ENCODE data around the gene CUL5. TPM values are rescaled to one million over a fixed set of nuclear protein-coding genes. Genes with fewer than 3 reads are reported as not detected.
A peak's percentile ranks its signal among the peaks of the same experiment; 100 is the strongest.

Gene CUL5
- total RNA-seq: 10 to 100 TPM; 33.4 to 38.2 TPM
- long read RNA-seq, full-length matches to known transcripts: 6 of 21 reads
- long read RNA-seq, partial matches to known transcripts: 12 of 21 reads
- long read RNA-seq, other reads (novel, unspliced or antisense): 3 of 21 reads

DNA sequence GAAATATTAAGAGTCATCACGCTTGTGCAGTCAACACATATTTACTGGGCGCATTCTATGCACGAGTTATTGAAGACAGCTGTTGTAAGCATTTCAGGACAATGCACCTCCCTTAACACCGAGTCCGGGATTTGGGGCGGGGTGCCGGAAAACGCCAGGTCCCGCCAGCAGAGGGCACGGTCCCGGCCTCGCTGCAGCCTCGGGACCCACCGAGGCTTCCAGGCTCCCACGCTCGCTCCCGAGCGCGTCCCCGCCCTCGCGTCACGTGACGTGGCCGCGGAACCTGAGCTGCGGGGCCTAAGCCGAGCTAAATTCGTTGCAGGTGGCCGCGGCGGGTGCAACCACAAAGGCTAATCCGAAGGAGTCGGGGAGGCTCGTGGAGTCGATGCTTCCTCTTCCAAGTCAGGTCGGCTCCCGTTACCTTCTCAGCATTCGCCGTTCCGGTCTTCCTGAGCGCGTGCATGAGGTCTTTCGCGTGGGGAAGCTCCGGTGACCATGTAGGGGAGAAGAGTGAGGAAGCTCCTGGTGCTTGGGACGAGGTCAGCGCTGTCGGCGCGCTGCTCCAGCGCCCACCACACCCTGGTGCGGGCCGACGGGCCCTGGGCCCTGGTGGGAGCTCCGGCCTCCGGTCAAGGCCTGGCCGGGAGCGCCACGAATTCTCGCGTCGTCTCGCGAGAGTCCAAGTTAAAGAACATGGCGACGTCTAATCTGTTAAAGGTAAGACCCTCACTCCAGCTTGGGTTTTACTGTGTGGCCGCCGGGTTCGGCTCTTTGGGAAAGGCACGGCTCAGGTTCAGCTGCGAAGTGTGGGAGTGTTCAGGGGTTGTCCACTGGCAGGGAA is at the start of gene CUL5:
TSS of gene CUL5 (plus strand) at position 243 of the 841 bp plus-strand sequence. CDS start at position 694, 451 bp downstream.
- peak; percentile 96 for ATAC-seq
- intact Hi-C loops (cut with DNase I, micrococcal nuclease): no loop called here
- peak; percentile 91 to 95 for DNase-seq

DNA sequence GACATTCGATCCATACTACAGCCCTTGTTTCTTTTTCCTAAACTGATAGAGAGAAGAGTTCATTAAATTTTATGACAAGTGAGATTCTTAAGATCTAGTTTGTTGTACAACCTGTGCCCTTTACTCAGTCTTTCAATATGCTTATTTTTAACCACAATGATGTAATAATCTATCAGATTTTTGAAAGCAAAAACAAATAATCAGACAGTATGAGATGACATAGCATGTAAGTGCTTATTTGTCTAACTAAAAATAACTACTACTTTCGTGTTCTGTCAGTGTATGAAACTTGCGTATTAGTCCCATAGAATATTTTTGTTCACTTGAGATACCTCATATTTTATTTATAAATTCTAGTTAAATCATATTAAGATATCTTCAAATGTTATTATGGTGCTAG is 47.2 kb upstream of the CUL5 start:
- ATAC-seq (no peak), DNase-seq (no peak)
- intact Hi-C loops (cut with DNase I, micrococcal nuclease): no loop called here

DNA sequence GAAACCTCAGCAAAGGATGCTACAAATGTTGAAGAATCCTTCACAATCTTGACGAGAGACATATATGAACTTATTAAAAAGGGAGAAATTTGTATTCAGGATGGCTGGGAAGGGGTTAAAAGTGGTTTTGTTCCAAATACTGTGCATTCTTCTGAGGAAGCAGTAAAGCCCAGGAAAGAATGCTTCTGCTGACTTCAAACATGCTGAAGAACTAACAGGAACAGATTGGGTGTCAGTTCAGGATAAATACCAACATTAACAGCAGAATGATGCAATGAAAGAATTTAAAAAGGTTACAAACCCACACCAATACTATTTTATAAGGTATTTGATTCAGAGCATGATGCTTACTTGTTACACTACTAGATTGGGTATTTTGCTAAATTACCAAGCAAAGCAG is 46.5 kb upstream of the CUL5 start:
- DNase-seq (no peak), ATAC-seq (no peak)
- intact Hi-C loops (cut with DNase I, micrococcal nuclease): no loop called here

DNA sequence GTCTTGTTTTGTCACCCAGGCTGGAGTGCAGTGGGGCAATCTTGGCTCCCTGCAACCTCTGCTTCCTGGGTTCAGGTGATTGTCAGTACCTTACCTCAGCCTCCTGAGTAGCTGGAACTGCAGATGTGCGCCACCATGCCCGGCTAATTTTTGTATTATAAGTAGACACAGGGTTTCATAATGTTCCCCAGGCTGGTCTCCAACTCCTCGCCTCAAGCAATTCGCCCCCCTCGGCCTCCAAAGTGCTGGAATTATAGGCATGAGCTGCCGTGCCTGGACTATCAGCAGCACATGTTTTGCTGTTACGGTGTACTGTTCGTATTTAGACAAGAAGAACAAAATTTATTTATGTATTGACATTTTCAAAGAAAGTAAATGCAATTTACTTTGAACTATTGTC is 45.6 kb upstream of the CUL5 start:
- DNase-seq (no peak), ATAC-seq (no peak)
- intact Hi-C loops (cut with DNase I, micrococcal nuclease): no loop called here

DNA sequence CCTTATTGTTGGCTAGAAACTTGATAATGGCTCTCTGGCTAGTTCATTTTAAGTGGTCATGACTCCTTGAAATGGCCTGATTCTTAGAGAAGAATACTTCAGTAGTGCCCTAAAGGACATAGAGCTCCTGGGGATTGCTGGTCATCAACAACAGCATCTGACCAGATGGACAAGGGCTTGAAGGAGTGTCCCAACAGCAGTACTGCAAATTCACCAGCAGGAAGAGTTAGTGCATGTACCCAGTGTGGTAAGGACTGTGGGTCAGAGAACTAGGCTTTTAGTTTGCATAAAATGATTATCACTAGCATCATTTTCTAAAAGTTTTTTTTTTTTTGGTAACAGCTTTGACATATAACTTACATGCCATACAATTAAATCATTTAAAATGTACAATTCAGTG is 39.5 kb upstream of the CUL5 start:
- DNase-seq (no peak), ATAC-seq (no peak)
- intact Hi-C loops (cut with DNase I, micrococcal nuclease): no loop called here

DNA sequence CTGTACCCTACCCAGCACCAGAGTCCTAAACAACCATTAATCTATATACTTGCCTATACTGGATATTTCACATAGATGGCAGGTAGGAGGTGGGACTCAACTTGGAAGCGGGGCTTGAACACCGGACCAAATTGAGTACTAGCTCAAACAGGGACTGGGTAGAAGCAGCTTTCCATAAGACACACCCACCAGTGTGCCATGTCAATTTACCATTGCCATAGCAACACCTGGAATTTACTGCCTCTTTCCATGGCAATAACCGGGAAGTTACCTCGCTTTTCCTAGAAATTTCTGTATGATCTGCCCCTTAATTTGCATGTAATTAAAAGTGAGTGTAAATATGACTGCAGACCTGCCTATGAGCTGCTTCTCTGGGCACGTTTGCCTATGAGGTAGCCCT is 38.6 kb upstream of the CUL5 start:
- ATAC-seq: no peak
- intact Hi-C loops (cut with DNase I, micrococcal nuclease): no loop called here
- no peak for DNase-seq

DNA sequence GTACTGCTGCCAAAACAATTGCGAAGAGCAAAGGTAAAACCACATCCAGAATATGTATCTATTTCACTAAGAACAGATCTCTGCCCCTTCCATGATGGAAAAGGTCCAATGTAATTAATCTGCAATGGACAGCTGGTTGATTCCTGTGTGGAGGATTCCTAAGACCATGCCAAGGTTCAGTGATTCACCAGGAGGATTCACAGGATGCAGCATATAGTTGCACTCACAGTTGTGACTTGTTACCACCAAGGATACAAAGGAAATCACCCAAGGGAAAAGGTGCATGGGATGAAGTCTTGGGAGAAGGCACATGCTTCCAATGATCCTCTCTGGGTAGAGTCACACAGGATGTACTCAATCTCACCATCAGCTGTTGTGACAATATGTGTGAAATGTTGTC is 35.1 kb upstream of the CUL5 start:
- intact Hi-C loops (cut with DNase I, micrococcal nuclease): no loop called here
- no peak for ATAC-seq
- no peak for DNase-seq

DNA sequence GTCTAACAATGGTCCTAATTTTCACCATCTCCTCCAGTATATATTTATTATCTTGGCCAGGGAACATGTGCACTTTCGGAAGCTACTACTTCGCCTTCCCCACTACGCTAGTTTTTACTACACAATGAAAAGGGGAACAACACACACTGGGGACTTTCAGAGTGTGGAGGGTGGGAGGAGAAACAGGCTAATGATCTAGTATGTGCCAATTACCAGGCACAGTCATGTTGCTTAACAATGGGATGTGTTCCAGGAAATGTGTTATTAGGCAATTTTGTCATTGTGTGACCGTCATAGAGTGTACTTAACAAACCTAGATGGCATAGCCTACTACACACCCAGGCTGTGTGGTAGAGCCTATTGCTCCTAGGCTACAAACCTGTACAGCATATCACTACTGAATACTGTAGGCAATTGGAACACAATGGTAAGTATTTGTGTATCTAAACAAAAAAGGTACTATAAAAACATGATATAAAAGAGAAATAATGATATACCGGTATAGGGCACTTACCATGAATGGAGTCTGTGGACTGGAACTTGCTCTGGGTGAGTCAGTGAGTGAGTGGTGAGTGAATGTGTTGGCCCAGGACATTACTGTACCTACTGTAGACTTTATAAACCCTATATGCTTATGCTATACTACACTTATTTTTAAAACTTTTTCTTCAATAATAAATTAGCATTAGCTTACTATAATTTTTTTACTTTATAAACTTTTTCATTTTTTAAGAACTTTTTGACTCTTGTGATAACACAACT is 20.1 kb upstream of the CUL5 start:
- no peak for DNase-seq
- intact Hi-C loops (cut with DNase I, micrococcal nuclease): no loop called here
- ATAC-seq: no peak

DNA sequence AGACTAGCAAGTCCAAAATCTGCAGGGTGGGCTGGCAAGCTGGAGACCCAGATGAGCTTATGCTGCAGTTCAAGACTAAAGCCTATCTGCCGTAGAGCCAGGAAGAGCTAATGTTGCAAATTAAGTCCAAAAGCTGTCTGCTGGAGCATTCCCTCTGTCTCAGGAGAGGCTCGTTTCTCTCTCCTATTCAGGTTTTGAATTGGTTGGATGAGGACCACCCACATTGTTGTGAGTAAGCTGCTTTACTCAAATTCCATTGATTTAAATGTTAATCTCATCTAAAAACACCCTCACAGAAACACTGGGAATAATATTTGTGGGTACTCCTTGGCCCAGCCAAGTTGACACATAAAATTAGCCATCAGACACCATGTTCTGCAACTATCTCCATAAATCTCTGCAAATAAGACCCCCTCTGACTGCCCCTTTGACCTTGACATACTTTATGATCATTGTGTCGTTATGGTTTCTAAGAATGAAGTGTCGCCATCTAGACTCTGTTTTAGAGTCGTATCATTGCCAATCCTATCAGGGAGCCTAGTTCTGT is 16.8 kb upstream of the CUL5 start:
- ATAC-seq (no peak), DNase-seq (no peak)
- intact Hi-C loops (cut with DNase I, micrococcal nuclease): no loop called here

DNA sequence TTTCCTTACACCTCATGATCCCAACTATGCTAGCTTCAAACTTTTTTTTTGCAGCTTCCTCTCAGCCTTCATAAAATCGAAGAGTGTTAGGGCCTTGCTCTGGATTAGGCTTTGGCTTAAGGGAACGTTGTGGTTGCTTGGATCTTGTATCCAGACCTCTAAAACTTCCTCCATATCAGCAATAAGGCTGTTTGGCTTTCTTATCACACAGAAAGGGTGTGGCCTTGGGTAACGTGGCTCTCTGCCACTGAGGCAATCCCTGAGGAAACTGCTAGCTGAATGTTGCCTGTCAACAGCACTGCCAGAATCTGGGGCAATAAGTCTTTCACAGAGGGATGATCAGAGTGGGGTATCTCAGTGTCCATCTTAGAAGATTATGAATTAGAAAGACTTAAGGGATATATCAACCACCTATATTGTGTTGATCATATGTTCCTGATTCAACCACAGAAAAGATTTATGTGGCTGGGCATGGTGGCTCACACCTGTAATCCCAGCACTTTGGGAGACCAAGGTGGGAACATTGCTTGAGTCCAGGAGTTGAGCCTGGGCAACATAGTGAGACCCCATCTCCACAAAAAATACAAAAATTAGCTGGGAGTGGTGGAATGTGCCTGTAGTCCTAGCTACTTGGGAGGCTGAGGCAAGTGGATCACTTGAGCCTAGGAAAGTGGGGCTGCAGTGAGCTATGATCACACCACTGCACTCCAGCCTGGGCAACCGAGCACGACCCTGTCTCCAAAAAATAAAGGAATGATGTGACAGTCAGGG is 12.5 kb upstream of the CUL5 start:
- intact Hi-C loops (cut with DNase I, micrococcal nuclease): no loop called here
- peak in 1 of 2 donors; percentile 33 for DNase-seq
- peak; percentile 98 for ATAC-seq

DNA sequence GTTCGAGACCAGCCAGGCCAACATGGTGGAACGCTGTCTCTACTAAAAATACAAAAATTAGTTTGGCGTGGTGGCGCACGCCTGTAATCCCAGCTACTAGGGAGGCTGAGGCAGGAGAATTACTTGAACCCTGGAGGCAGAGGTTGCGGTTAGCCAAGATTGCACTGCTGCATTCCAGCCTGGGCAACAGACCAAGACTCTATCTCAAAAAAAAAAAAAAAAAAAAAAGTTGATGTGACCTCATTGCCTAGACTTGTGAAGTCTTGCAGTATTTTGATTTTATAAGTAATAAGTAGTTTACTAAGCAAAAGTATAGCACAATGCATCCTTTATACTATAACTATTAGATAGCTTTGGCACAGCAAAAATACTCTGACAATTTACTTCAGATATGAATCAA is 9.9 kb upstream of the CUL5 start:
- intact Hi-C loops (cut with DNase I, micrococcal nuclease): no loop called here
- ATAC-seq (no peak), DNase-seq (no peak)

DNA sequence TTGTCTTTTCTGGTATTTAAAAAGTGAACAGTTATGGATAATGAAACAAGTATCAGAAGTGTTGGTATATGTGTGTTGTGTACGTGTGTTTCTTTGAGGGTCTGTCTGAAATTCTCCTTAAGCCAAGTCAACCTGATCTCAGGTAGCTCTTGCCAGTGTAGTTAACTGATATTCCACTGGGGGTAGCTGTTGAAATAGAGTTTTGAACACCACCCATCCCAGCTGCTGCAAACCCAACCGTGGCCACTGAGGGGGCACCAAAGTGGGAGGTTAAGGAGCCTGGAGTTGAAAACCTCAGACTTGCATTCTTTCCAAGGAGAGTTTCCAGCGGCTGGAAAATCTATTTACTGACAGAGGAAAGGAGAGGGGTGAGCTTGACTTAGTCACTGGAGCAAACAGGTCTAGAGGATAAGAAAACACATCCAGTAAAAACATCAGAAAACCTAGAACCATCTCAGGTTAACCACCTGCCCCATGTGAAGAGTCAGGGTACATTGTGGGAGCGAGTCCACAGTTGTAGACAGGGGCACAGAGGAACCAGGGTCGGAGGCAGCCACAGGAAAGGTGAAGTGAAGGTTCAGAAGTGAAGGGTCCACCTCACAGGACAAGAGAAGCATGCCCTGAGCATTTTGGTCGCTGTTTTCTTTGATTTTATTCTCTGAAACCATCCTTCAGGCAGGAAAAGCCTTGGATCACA is 8.8 kb upstream of the CUL5 start:
- intact Hi-C loops (cut with DNase I, micrococcal nuclease): no loop called here
- ATAC-seq: peak; percentile 55
- DNase-seq: peak in 1 of 2 donors; percentile 7

DNA sequence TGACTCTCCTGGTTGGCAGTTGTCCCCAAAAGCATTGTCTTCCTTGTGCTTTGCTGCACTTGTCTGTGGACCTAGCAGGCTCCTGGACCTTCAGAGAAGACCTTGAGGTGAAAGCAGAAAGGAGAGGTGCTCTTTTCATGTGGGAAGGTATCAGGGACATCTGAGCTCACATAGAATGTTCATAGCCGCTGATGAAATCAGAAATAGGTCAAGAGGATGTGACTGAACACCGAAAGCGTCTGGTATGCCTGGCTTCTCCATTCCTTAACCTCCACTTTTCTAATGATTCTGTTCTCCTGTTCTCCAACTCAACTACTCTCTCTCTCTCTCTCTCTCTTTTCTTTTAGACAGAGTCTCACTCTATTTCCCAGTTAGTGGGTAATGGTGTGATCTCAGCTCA is 6.2 kb upstream of the CUL5 start:
- intact Hi-C loops (cut with DNase I, micrococcal nuclease): no loop called here
- ATAC-seq: no peak
- no peak for DNase-seq

DNA sequence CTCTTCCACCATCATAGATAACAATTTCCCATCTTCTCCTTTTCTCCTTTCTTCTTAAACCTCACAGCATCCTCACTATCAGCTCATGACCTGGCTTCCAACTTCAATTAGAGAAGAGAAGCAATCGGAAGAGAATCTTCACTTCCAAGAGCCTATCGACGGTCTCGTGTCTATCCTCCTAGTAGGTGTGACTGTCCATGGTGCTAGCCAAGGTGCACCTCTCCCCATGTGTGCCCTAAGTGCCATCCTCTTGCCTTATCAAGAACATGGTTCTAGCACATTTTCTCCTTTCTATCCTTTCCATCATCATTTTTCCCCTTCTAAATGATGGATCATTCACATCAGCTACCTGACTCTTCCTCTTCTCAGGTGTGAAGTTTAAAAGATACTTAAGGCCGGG is 5.1 kb upstream of the CUL5 start:
- DNase-seq: no peak
- intact Hi-C loops (cut with DNase I, micrococcal nuclease): no loop called here
- no peak for ATAC-seq

DNA sequence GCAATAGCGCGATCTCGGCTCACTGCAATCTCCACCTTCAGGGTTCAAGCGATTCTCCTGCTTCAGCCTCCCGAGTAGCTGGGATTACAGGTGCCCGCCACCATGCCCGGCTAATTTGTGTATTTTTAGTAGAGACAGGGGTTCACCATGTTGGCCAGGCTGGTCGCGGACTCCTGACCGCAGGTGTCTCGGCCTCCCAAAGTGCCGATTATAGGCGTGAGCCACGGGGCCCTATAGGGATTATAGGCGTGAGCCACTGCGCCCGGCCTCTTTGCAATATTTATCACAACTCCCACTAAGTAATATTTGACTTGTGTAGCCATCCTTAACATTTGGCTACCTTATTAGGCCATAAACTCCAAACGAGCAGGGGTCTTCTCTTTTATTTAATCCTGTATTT is 879 bp upstream of the CUL5 start:
- no peak for DNase-seq
- intact Hi-C loops (cut with DNase I, micrococcal nuclease): no loop called here
- ATAC-seq: no peak

DNA sequence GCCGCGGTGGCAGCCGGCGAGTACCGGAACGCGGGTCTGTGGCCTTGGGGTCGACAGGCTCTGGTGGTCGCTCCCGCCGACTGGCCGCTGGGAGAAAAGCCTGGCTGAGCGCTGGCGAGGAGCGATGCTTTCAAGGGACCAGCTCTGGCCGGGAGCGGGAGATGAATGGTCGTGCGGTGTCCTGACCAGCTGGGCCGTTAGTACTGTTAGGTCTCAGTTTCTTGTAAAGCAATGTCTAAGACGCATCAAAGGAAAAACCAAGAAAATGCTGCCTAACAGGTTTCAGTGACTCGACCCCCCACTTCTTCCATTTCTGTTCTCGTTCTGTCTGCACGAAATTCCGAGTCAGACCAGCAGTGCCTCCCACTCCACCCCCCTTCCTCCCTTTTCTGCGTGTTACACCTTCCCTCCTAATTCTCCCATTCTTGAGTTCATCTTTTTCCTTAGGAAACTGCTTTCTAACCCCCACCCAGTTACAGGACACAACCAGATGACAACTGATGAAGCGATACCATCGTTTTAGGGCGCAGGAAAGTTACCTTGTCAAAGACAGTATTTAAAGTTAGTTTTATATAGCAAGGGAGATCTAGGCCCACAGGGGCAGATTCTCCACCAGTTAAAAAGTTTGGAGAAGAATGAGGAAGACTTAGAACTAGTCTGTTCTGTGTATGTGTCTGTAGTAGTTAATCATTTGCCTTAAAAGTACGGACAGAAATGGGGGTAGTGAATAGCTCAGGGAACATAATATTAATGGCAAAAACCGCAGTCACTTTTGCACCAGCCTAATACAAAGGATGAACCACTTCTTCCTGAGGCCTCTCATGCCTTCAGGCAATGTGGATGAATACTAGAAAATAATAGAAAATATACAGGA is 1.0 kb downstream of the CUL5 start:
- intact Hi-C loops (cut with DNase I, micrococcal nuclease): no loop called here
- peak; percentile 38 for ATAC-seq
- no peak for DNase-seq

DNA sequence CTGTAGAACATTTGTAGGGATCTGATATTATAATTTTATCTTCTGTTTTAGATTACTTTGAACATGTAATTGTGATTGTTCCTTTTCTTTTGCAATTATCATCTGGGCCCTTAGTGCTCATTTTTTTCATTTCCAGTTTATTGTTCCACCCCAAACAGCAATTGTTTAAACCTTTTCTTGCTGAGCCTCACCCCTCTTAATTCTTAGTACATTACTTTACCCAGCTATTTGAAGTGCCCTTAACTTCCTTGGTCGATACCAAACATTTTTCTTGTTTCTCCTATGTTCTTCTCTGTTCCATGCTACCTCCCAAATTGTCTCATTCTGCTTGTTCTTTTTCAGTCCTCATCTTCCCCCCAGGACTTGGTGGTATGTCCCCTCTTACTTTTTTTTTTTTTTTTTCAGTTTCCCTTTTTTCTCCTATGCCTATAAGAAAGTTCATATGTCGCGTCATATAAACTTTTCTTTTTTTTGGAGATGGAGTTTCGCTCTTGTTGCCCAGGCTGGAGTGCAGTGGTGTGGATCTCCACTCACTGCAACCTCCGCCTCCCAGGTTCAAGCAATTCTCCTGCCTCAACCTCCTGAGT is 3.5 kb downstream of the CUL5 start:
- ATAC-seq (no peak), DNase-seq (no peak)
- intact Hi-C loops (cut with DNase I, micrococcal nuclease): no loop called here
